ENCODE measurements around the gene SLC6A5. TPM values are rescaled to one million over a fixed set of nuclear protein-coding genes. Genes with fewer than 3 reads are reported as not detected.

Gene SLC6A5
- total and polyA plus RNA-seq, 9 donors = 0.01 TPM; not detected in 8

- H3K9me3 ChIP-seq (replicated peaks; ENCODE audit: control insufficient read depth, low read depth, low read length) = no peaks in the 10 kb centered on the region
- H3K4me1 ChIP-seq (ENCODE audit: control insufficient read depth, insufficient read depth, low read length) = no peaks in the 10 kb centered on the region
- no peak overlapping the region for H3K4me3 ChIP-seq (ENCODE audit: low read length)
- no peaks in the 10 kb centered on the region for H3K27me3 ChIP-seq (ENCODE audit: control insufficient read depth, insufficient read depth, low read length)
- no peaks in the 10 kb centered on the region for H3K36me3 ChIP-seq (ENCODE audit: control insufficient read depth, insufficient read depth, low read length)
- DNase-seq = no peak
- WGBS (ENCODE audit: insufficient coverage) = 48% methylated on average over 3 of the region's 3 CpGs
- H3K27ac ChIP-seq (ENCODE audit: low read length) = no peak overlapping the region
These were observed 40.3 kb downstream of the SLC6A5 start for GRCh38 chr11:20639688-20640087.

DNA sequence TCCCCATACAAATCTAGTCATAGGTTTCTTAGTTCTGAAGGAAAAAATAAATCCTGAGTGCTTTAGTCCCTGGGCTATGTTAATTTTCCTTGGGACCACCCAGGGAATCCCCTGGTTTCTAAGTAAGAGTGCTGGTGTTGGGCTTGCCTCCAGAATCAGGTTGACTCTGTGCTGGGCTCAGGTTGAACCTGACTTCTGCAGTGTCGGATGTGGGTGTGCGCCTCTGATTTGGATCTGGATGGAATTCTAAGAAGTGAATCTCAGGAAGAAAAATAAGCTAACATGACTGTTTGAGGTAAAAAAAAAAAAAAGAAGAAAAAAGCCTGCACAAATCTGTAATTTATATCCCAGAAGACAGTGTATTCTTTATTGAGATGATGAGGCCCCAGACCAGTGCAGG is 41.0 kb downstream of the SLC6A5 start:
- WGBS (ENCODE audit: insufficient coverage) = no CpG with 5 or more reads among the region's 2 CpGs
- Histone ChIP-seq H3K36me3 (ENCODE audit: control insufficient read depth, insufficient read depth, low read length) (no peaks in the 10 kb centered on the region), H3K9me3 (replicated peaks; ENCODE audit: control insufficient read depth, low read depth, low read length) (no peaks in the 10 kb centered on the region), H3K27ac (ENCODE audit: low read length) (no peak overlapping the region), H3K4me3 (ENCODE audit: low read length) (no peak overlapping the region), H3K27me3 (ENCODE audit: control insufficient read depth, insufficient read depth, low read length) (no peaks in the 10 kb centered on the region), H3K4me1 (ENCODE audit: control insufficient read depth, insufficient read depth, low read length) (no peaks in the 10 kb centered on the region)
- no peak for DNase-seq

GRCh38 chr11:20644360-20644759 is 45.0 kb downstream of the SLC6A5 start:
- no peaks in the 10 kb centered on the region for H3K4me1 ChIP-seq (ENCODE audit: control insufficient read depth, insufficient read depth, low read length)
- H3K27ac ChIP-seq (ENCODE audit: low read length) = no peak overlapping the region

GRCh38 chr11:20647976-20648565 is 48.7 kb downstream of the SLC6A5 start:
- no peak overlapping the region for H3K4me3 ChIP-seq (ENCODE audit: low read length)
- H3K27me3 ChIP-seq (ENCODE audit: control insufficient read depth, insufficient read depth, low read length) = peaks cover 2% of the 10 kb centered on the region
- no peak overlapping the region for H3K27ac ChIP-seq (ENCODE audit: low read length)
- peak; percentile 62 for DNase-seq
- H3K36me3 ChIP-seq (ENCODE audit: control insufficient read depth, insufficient read depth, low read length) = no peaks in the 10 kb centered on the region
- WGBS (ENCODE audit: insufficient coverage) = 0% methylated on average over 1 of the region's 4 CpGs
- H3K9me3 ChIP-seq (replicated peaks; ENCODE audit: control insufficient read depth, low read depth, low read length) = no peaks in the 10 kb centered on the region
- no peaks in the 10 kb centered on the region for H3K4me1 ChIP-seq (ENCODE audit: control insufficient read depth, insufficient read depth, low read length)

More at GRCh38 chr11:20644360-20644759, 45.0 kb downstream of the SLC6A5 start:
- Histone ChIP-seq H3K27me3 (ENCODE audit: control insufficient read depth, insufficient read depth, low read length) (no peaks in the 10 kb centered on the region), H3K36me3 (ENCODE audit: control insufficient read depth, insufficient read depth, low read length) (no peaks in the 10 kb centered on the region), H3K9me3 (replicated peaks; ENCODE audit: control insufficient read depth, low read depth, low read length) (no peaks in the 10 kb centered on the region), H3K4me3 (ENCODE audit: low read length) (no peak overlapping the region)
- no peak for DNase-seq
- no CpG with 5 or more reads among the region's 4 CpGs for WGBS (ENCODE audit: insufficient coverage)

- no peaks in the 10 kb centered on the region for H3K4me1 ChIP-seq (ENCODE audit: control insufficient read depth, insufficient read depth, low read length)
- H3K27ac ChIP-seq (ENCODE audit: low read length) = no peak overlapping the region
- no CpG with 5 or more reads among the region's 13 CpGs for WGBS (ENCODE audit: insufficient coverage)
- no peak for DNase-seq
- H3K27me3 ChIP-seq (ENCODE audit: control insufficient read depth, insufficient read depth, low read length) = peaks cover 8% of the 10 kb centered on the region
- H3K36me3 ChIP-seq (ENCODE audit: control insufficient read depth, insufficient read depth, low read length) = no peaks in the 10 kb centered on the region
- no peak overlapping the region for H3K4me3 ChIP-seq (ENCODE audit: low read length)
- no peaks in the 10 kb centered on the region for H3K9me3 ChIP-seq (replicated peaks; ENCODE audit: control insufficient read depth, low read depth, low read length)
These were observed 52.9 kb downstream of the SLC6A5 start for GRCh38 chr11:20652150-20652806.

DNA sequence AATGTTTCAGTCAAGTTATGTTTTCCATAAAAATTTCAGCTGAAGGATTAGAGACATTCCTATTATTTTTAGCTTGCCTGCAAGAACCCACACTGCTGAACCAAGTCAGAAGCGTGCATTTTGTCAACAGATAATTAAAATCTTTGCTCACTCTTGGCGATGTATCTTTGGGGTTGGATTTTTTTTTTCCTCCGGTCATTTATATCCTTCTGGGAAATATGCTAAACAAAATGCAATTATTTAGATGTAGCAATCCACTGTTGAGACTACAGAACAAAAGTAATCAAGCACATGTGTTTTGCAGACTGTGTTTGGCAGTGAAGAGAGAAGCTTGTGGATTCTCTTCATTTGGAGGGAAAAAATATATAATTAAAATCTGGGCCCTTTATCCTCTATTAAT is 54.6 kb downstream of the SLC6A5 start:
- peak; percentile 66 for DNase-seq
- no peak overlapping the region for H3K27ac ChIP-seq (ENCODE audit: low read length)
- H3K27me3 ChIP-seq (ENCODE audit: control insufficient read depth, insufficient read depth, low read length) = peaks cover 8% of the 10 kb centered on the region
- WGBS (ENCODE audit: insufficient coverage) = no CpG with 5 or more reads among the region's 3 CpGs
- H3K4me1 ChIP-seq (ENCODE audit: control insufficient read depth, insufficient read depth, low read length) = no peaks in the 10 kb centered on the region
- H3K4me3 ChIP-seq (ENCODE audit: low read length) = no peak overlapping the region
- H3K9me3 ChIP-seq (replicated peaks; ENCODE audit: control insufficient read depth, low read depth, low read length) = no peaks in the 10 kb centered on the region
- no peaks in the 10 kb centered on the region for H3K36me3 ChIP-seq (ENCODE audit: control insufficient read depth, insufficient read depth, low read length)

- DNase-seq = no peak
- Histone ChIP-seq H3K4me1 (ENCODE audit: control insufficient read depth, insufficient read depth, low read length) (no peaks in the 10 kb centered on the region), H3K27ac (ENCODE audit: low read length) (no peak overlapping the region), H3K36me3 (ENCODE audit: control insufficient read depth, insufficient read depth, low read length) (no peaks in the 10 kb centered on the region), H3K4me3 (ENCODE audit: low read length) (no peak overlapping the region), H3K27me3 (ENCODE audit: control insufficient read depth, insufficient read depth, low read length) (peaks cover 8% of the 10 kb centered on the region), H3K9me3 (replicated peaks; ENCODE audit: control insufficient read depth, low read depth, low read length) (no peaks in the 10 kb centered on the region)
- WGBS (ENCODE audit: insufficient coverage) = no CpG with 5 or more reads among the region's 4 CpGs
These were observed 57.5 kb downstream of the SLC6A5 start for GRCh38 chr11:20656901-20657300.

DNA sequence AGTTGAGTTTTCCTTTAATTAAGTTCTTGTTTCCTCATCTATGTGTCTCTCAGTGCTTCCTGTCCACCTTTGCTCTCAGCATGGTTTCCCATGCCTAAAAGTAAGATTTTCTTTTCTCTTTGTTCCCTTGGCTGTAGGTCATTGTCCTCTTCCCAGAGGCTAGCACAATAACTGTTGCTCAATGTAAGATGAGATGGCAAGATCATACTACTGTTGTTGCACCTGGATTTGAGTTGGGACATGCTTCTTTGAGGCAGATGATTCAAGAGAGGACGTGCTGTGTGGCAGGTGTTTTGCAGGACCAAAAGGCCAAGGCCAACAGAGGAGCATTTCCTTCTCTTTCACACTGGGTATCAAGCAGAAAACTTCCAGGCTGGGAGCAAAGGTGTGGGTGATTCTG is 58.7 kb downstream of the SLC6A5 start:
- peaks cover 8% of the 10 kb centered on the region for H3K27me3 ChIP-seq (ENCODE audit: control insufficient read depth, insufficient read depth, low read length)
- peaks cover 2% of the 10 kb centered on the region for H3K9me3 ChIP-seq (replicated peaks; ENCODE audit: control insufficient read depth, low read depth, low read length)
- no CpG with 5 or more reads among the region's 1 CpG for WGBS (ENCODE audit: insufficient coverage)
- no peak overlapping the region for H3K27ac ChIP-seq (ENCODE audit: low read length)
- no peak overlapping the region for H3K4me3 ChIP-seq (ENCODE audit: low read length)
- no peaks in the 10 kb centered on the region for H3K4me1 ChIP-seq (ENCODE audit: control insufficient read depth, insufficient read depth, low read length)
- no peaks in the 10 kb centered on the region for H3K36me3 ChIP-seq (ENCODE audit: control insufficient read depth, insufficient read depth, low read length)
- no peak for DNase-seq

DNA sequence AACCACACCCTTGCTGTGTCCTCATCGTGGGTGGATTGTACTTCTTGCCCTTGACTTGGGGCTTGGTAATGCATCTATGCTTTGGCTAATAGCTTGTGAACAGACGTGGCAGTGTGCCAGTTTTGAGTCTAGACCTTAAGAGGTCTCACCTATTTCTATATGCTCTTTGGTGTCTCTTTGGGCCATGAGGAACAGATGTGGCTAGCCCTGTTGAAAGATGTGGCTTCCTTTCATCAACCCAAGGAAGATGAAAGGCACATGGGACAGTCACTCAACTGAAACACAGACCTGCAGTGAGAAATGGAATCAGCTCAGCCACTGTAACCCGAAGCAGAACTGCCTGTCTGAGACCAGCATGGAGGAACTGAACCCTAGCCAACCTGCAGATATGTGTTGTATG is 62.0 kb downstream of the SLC6A5 start:
- H3K4me1 ChIP-seq (ENCODE audit: control insufficient read depth, insufficient read depth, low read length) = no peaks in the 10 kb centered on the region
- H3K27ac ChIP-seq (ENCODE audit: low read length) = no peak overlapping the region
- 45% methylated on average over 3 of the region's 3 CpGs for WGBS (ENCODE audit: insufficient coverage)
- H3K9me3 ChIP-seq (replicated peaks; ENCODE audit: control insufficient read depth, low read depth, low read length) = peaks cover 2% of the 10 kb centered on the region
- H3K36me3 ChIP-seq (ENCODE audit: control insufficient read depth, insufficient read depth, low read length) = no peaks in the 10 kb centered on the region
- peaks cover 4% of the 10 kb centered on the region for H3K27me3 ChIP-seq (ENCODE audit: control insufficient read depth, insufficient read depth, low read length)
- H3K4me3 ChIP-seq (ENCODE audit: low read length) = no peak overlapping the region
- DNase-seq = no peak

- Histone ChIP-seq H3K4me3 (ENCODE audit: low read length) (no peak overlapping the region), H3K27ac (ENCODE audit: low read length) (no peak overlapping the region), H3K27me3 (ENCODE audit: control insufficient read depth, insufficient read depth, low read length) (peaks cover 6% of the 10 kb centered on the region), H3K4me1 (ENCODE audit: control insufficient read depth, insufficient read depth, low read length) (no peaks in the 10 kb centered on the region), H3K9me3 (replicated peaks; ENCODE audit: control insufficient read depth, low read depth, low read length) (peaks cover 2% of the 10 kb centered on the region), H3K36me3 (ENCODE audit: control insufficient read depth, insufficient read depth, low read length) (no peaks in the 10 kb centered on the region)
- no peak for DNase-seq
- no CpG with 5 or more reads among the region's 3 CpGs for WGBS (ENCODE audit: insufficient coverage)
These were observed 62.4 kb downstream of the SLC6A5 start for GRCh38 chr11:20661850-20662249.
